Effector memory CD4-positive, alpha-beta T cell (primary cell): ENCODE measurements around the gene TTBK2.

Experiments
- DNase-seq, 3 donors: peaks; one replicate each; pipeline ENCODE4 v3.0.0-alpha.2; 2020
- H3K27ac ChIP-seq: 2 replicates; pipeline ENCODE4 v1.7.0; 2013; ENCODE audit warnings: mild to moderate bottlenecking, low read length, moderate library complexity; ENCODE audit not compliant: insufficient read depth, poor library complexity, severe bottlenecking
- H3K27me3 ChIP-seq: replicated peaks from 2 replicates; pipeline ENCODE4 v1.7.0; 2013; ENCODE audit warnings: mild to moderate bottlenecking, low read length; ENCODE audit not compliant: insufficient read depth, control insufficient read depth, poor library complexity, severe bottlenecking
- H3K36me3 ChIP-seq: 2 replicates; pipeline ENCODE4 v1.7.0; 2013; ENCODE audit warnings: mild to moderate bottlenecking, low read length, moderate library complexity; ENCODE audit not compliant: control insufficient read depth, insufficient read depth
- H3K4me1 ChIP-seq: 2 replicates; pipeline ENCODE4 v1.7.0; 2013; ENCODE audit warnings: low read length, mild to moderate bottlenecking; ENCODE audit not compliant: control insufficient read depth, insufficient read depth, poor library complexity, severe bottlenecking
- H3K4me3 ChIP-seq: 2 replicates; pipeline ENCODE4 v1.7.0; 2013; ENCODE audit warnings: low read length, low read depth, mild to moderate bottlenecking; ENCODE audit not compliant: insufficient read depth, poor library complexity, severe bottlenecking
- H3K9me3 ChIP-seq: 2 replicates; pipeline ENCODE4 v1.7.0; 2013; ENCODE audit warnings: mild to moderate bottlenecking, low read length, moderate library complexity; ENCODE audit not compliant: control insufficient read depth

TTBK2 gene

DNA sequence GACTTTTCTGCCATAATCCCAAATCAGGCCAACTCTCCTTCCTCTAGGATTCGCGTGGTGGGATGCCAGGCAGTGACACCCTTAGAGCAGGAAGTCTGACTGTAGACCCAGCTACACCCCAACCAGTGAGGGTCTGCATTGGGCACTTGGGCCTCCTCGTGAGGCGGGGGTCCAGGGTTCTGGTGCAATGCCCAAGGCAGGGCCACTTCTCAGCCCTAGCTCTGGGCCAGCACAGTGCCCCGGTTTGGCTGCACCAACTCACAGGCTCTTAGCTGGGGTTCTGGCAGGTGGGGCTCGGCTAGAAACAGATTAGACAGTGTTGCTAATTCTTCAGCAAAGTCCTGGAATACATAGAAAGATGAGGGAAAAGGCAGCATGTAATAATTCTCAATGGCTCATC, 196.3 kb downstream of the TTBK2 start:
- Histone ChIP-seq H3K4me1 (no peaks in the 10 kb centered on the region), H3K27me3 (no peaks in the 10 kb centered on the region), H3K36me3 (peaks cover 53% of the 10 kb centered on the region), H3K4me3 (no peak overlapping the region), H3K9me3 (no peaks in the 10 kb centered on the region), H3K27ac (no peak overlapping the region)
- DNase-seq, result no peak

- H3K36me3 ChIP-seq, result peaks cover 45% of the 10 kb centered on the region
- H3K27me3 ChIP-seq, result no peaks in the 10 kb centered on the region
- DNase-seq, result no peak
- H3K4me3 ChIP-seq, result no peak overlapping the region
- H3K9me3 ChIP-seq, result no peaks in the 10 kb centered on the region
- no peak overlapping the region for H3K27ac ChIP-seq
- H3K4me1 ChIP-seq, result no peaks in the 10 kb centered on the region
Observed at GRCh38 chr15:42723068-42723467, 197.5 kb downstream of the TTBK2 start.

DNA sequence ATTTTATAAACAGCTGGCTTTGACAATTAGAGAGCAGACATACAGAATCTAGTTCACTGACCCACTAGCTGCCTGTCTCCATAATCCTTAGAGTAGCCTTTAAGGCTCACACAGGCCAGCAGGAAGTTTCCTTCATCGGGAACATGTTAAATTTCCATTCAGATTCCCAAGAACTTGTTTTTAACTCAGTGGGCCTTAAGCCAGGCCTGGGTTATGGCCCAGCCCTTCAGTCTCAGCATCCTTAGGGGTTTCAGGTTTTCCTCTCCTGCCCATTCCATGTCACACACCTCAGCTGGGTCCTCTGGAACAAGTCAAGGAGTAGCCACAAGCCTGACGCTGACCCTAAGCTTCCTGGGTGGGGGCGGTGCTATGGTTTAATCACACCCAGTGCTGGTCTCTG, 198.7 kb downstream of the TTBK2 start:
- Histone ChIP-seq H3K4me3 (no peak overlapping the region), H3K4me1 (no peaks in the 10 kb centered on the region), H3K27ac (no peak overlapping the region), H3K36me3 (peaks cover 33% of the 10 kb centered on the region), H3K9me3 (no peaks in the 10 kb centered on the region), H3K27me3 (no peaks in the 10 kb centered on the region)
- DNase-seq, result no peak

GRCh38 chr15:42721016-42721415, 199.6 kb downstream of the TTBK2 start:
- H3K4me3 ChIP-seq, result no peak overlapping the region
- no peaks in the 10 kb centered on the region for H3K9me3 ChIP-seq
- no peaks in the 10 kb centered on the region for H3K27me3 ChIP-seq
- H3K36me3 ChIP-seq, result peaks cover 24% of the 10 kb centered on the region
- H3K27ac ChIP-seq, result no peak overlapping the region
- H3K4me1 ChIP-seq, result no peaks in the 10 kb centered on the region
- no peak for DNase-seq

DNA sequence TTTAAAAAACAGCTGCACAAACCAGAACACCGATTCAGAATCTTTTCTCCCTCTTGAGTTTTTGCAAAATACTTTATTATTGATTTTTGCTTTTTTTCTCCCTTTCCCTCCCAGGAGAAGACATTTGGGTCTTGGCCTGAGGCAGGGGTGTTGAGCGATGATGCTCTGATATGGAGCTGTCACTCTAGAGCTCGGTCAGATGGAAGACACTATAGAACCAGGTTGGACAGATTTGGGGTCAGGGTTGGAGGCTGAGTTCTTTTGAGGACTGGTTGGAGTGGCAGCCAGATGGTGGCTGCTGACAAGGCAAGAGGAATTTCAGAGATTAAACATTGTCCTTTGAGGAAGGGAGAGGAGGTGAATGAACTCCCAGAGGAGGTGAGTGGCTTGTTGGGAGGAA, 200.5 kb downstream of the TTBK2 start:
- H3K4me3 ChIP-seq, result no peak overlapping the region
- DNase-seq, result no peak
- H3K36me3 ChIP-seq, result peaks cover 16% of the 10 kb centered on the region
- H3K9me3 ChIP-seq, result no peaks in the 10 kb centered on the region
- no peaks in the 10 kb centered on the region for H3K4me1 ChIP-seq
- no peaks in the 10 kb centered on the region for H3K27me3 ChIP-seq
- no peak overlapping the region for H3K27ac ChIP-seq

GRCh38 chr15:42719043-42719442, 201.5 kb downstream of the TTBK2 start:
- DNase-seq, result no peak
- Histone ChIP-seq H3K27me3 (no peaks in the 10 kb centered on the region), H3K36me3 (peaks cover 5% of the 10 kb centered on the region), H3K9me3 (no peaks in the 10 kb centered on the region), H3K4me1 (no peaks in the 10 kb centered on the region), H3K27ac (no peak overlapping the region), H3K4me3 (no peak overlapping the region)

DNA sequence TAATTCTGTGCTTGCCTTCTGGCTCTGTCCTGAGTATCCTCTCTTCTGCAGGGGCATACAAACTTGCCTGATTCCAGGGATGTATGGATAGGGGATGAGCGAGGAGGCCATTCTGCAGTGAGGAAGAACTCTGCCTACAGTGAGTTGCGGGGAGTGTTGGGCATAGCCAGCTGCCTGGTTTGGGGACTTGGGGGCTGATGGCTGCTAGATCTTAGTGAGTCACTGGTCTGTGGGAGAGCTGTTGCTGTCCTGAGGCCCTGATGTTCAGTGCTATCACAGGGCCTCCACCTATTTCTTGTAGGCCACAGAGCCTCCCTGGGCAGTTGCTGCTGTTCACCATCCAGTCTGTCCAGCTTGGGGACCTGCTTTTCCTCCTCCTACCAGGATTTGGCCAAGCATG, 204.0 kb downstream of the TTBK2 start:
- Histone ChIP-seq H3K27ac (no peak overlapping the region), H3K27me3 (no peaks in the 10 kb centered on the region), H3K4me1 (no peaks in the 10 kb centered on the region), H3K4me3 (no peak overlapping the region), H3K9me3 (no peaks in the 10 kb centered on the region), H3K36me3 (no peaks in the 10 kb centered on the region)
- no peak for DNase-seq

DNA sequence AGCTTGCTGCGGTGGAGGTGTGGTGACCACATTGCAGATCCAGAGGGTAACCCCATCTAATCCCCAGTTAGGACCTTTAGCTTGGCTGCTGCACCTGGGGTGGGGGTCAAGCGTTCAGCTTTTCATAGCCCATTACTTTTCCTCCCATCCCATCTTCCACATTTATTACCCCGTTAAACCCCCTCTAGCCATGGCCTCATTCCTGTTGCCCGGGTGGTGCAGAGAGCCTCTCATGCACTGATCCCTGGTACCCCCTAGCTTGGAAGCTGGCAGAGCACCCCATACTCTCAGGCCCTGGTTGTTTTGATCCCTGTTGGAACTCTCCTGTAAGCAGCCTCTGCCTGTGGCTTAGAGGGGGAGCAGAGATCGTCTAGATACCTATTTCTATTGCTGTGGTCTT, 204.5 kb downstream of the TTBK2 start:
- no peaks in the 10 kb centered on the region for H3K9me3 ChIP-seq
- H3K36me3 ChIP-seq, result no peaks in the 10 kb centered on the region
- no peaks in the 10 kb centered on the region for H3K27me3 ChIP-seq
- H3K27ac ChIP-seq, result no peak overlapping the region
- H3K4me3 ChIP-seq, result no peak overlapping the region
- no peaks in the 10 kb centered on the region for H3K4me1 ChIP-seq
- DNase-seq, result no peak

DNA sequence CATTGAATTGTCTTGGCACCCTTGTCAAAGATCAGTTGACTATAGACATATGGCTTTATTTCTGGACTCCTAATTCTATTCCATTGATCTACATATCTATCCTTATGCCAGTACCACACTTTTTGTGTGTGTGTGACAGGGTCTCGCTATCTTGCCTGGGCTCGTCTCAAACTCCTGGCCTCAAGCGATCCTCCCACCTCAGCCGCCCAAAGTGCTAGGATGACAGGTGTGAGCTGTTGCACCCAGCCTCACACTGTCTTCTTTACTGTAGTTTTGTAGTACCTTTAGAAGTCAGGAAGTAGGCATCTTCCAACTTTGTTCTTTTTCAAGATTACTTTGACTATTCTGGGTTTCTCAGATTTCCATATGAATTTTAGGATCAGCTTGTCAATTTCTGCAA, 208.0 kb downstream of the TTBK2 start:
- Histone ChIP-seq H3K9me3 (no peaks in the 10 kb centered on the region), H3K27me3 (no peaks in the 10 kb centered on the region), H3K4me3 (no peak overlapping the region), H3K4me1 (no peaks in the 10 kb centered on the region), H3K27ac (no peak overlapping the region), H3K36me3 (no peaks in the 10 kb centered on the region)
- DNase-seq, result no peak

DNA sequence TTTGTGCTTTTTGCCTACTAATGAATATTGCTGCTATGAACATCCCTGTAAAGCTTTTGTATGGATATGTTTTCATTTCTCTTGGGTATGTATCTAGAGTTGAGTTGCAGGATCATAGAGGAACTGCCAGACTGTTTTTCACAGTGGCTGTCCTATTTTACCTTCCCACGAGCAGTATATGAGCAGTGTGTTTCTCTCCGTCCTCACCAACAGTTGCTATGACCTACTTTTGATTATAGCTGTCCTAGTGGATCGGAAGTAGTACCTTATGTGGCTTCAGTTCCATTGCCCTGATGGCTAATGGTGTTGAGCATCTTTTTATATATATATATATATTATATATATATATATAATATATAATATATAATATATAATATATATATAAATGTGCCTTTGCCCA, 208.8 kb downstream of the TTBK2 start:
- no peak overlapping the region for H3K27ac ChIP-seq
- DNase-seq, result no peak
- H3K27me3 ChIP-seq, result no peaks in the 10 kb centered on the region
- no peak overlapping the region for H3K4me3 ChIP-seq
- no peaks in the 10 kb centered on the region for H3K9me3 ChIP-seq
- no peaks in the 10 kb centered on the region for H3K4me1 ChIP-seq
- no peaks in the 10 kb centered on the region for H3K36me3 ChIP-seq

DNA sequence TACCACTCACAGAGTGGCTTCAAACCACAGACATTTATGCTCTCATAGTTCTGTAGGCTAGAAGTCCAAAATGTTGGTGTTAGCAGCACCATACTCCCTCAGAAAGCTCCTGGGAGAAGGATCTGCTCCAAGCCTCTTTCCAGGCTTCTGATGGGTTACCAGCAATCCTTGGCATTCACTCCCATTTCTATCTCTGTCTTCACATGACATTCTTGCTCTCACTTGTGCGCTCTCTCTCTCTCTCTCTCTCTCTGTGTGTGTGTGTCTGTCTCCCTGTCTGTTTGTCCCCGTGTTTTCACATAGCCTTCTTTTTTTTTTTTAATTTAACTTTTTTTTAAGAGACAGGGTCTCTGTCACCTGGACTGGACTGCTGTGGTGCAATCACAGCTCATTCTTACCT, 209.9 kb downstream of the TTBK2 start:
- Histone ChIP-seq H3K9me3 (no peaks in the 10 kb centered on the region), H3K27ac (no peak overlapping the region), H3K4me1 (no peaks in the 10 kb centered on the region), H3K27me3 (no peaks in the 10 kb centered on the region), H3K36me3 (no peaks in the 10 kb centered on the region), H3K4me3 (no peak overlapping the region)
- no peak for DNase-seq
